Uterus (tissue), 4 donors: ENCODE data around the gene HOXB7. TPM values are rescaled to one million over a fixed set of nuclear protein-coding genes. Genes with fewer than 3 reads are reported as not detected.

Source experiments
- DNase-seq, 2 donors: peaks; one replicate each; pipeline ENCODE4 v3.0.0-alpha.2; 2019 to 2020
- H3K27ac ChIP-seq, 2 donors: fragments of 200-600 bp; sonication (generic); 1 replicate in 1 of 2; 2 replicates in 1 of 2; pipeline ENCODE4 v1.5.1; 2016 to 2018
- H3K27me3 ChIP-seq, 2 donors: fragments of 200-600 bp; sonication (generic); one replicate each; pipeline ENCODE4 v1.5.1; 2018 to 2019; ENCODE audit warnings: control low read depth in 1 of 2
- H3K36me3 ChIP-seq, 2 donors: fragments of 200-600 bp; sonication (generic); one replicate each; pipeline ENCODE4 v1.5.1; 2019; ENCODE audit warnings: control low read depth in 1 of 2
- H3K4me1 ChIP-seq, 2 donors: fragments of 200-600 bp; sonication (generic); one replicate each; pipeline ENCODE4 v1.5.1; 2018 to 2019; ENCODE audit warnings: control low read depth in 1 of 2
- H3K4me3 ChIP-seq, 2 donors: fragments of 200-600 bp; sonication (generic); 1 replicate in 1 of 2; 2 replicates in 1 of 2; pipeline ENCODE4 v1.5.1; 2018 to 2019; ENCODE audit warnings: mild to moderate bottlenecking in 1 of 2
- H3K9me3 ChIP-seq, 2 donors: fragments of 200-600 bp; sonication (generic); one replicate each; pipeline ENCODE4 v1.5.1; 2019; ENCODE audit warnings: control low read depth in 1 of 2
- CTCF ChIP-seq, 4 experiments: fragments of 200-600 bp in 2 of 4; fragments of 450-650 bp in 2 of 4; sonication (generic) in 2 of 4; IDR thresholded peaks; one replicate each; pipeline ENCODE4 v1.5.1; 2016 to 2019; ENCODE audit warnings: antibody characterized with exemption in 4 of 4, mild to moderate bottlenecking in 2 of 4, moderate library complexity in 1 of 4
- POLR2A ChIP-seq, 2 donors: fragments of 450-650 bp; IDR thresholded peaks; one replicate each; pipeline ENCODE4 v1.6.1; 2016; ENCODE audit warnings: antibody characterized with exemption in 2 of 2, mild to moderate bottlenecking in 1 of 2, moderate library complexity in 1 of 2
- intact Hi-C: fragments of 100-400 bp; cut with DNase I; formaldehyde crosslinking; loops from one replicate; pipeline ENCODE4 v1.15.1; 2023; ENCODE audit warnings: low total_unique reads
- total RNA-seq, 4 donors: library from RNA; depleted of rRNA in 3 of 4; stranded (reverse); fragments of >200 nt in 3 of 4; gene quantifications; one replicate each; pipeline versions ENCODE4 v1.1.0 to v1.2.4, GENCODE V29; 2014 to 2023
- donor health status: DM: yes; HTN: yes; CAD: no.

HOXB7 gene
- total RNA-seq, 4 donors from 2014 or later: 1.0 to 6.9 (median 3.5) TPM; not detected in 1

- no peaks in the 10 kb centered on the region for H3K9me3 ChIP-seq
- TF ChIP-seq CTCF (IDR thresholded peaks at IDR 0.05) (no peak), POLR2A (IDR thresholded peaks at IDR 0.05) (no peak)
- no peak for DNase-seq
- H3K4me1 ChIP-seq: peaks cover 0 to 16% of the 10 kb centered on the region in 2 donors
- H3K27me3 ChIP-seq: peaks cover 53 to 87% of the 10 kb centered on the region in 2 donors
- H3K27ac ChIP-seq: peak overlapping the region in 1 of 2 donors; percentile 75
- H3K4me3 ChIP-seq: no peak overlapping the region
- intact Hi-C loops: no loop called here
- H3K36me3 ChIP-seq: no peaks in the 10 kb centered on the region
Observed at GRCh38 chr17:48613862-48614694, 3.3 kb upstream of the HOXB7 start.

- H3K36me3 ChIP-seq: no peaks in the 10 kb centered on the region
- H3K27ac ChIP-seq: peak overlapping the region; percentile 25 to 75
- H3K4me3 ChIP-seq: peak overlapping the region in 1 of 2 donors; percentile 12
- intact Hi-C loops: no loop called here
- H3K4me1 ChIP-seq: peaks cover 0 to 16% of the 10 kb centered on the region in 2 donors
- no peaks in the 10 kb centered on the region for H3K9me3 ChIP-seq
- DNase-seq: no peak
- H3K27me3 ChIP-seq: peaks cover 43 to 88% of the 10 kb centered on the region in 2 donors
- TF ChIP-seq POLR2A (IDR thresholded peaks at IDR 0.05) (no peak), CTCF (IDR thresholded peaks at IDR 0.05) (peak in 2 of 4 experiments; percentile 27 to 33)
Observed at GRCh38 chr17:48612854-48613691, 2.3 kb upstream of the HOXB7 start.

- H3K36me3 ChIP-seq: no peaks in the 10 kb centered on the region
- peaks cover 0 to 16% of the 10 kb centered on the region in 2 donors for H3K4me1 ChIP-seq
- no peaks in the 10 kb centered on the region for H3K9me3 ChIP-seq
- no peak for TF ChIP-seq POLR2A (IDR thresholded peaks at IDR 0.05)
- no peak for TF ChIP-seq CTCF (IDR thresholded peaks at IDR 0.05)
- intact Hi-C loops: no loop called here
- H3K27ac ChIP-seq: peak overlapping the region in 1 of 2 donors; percentile 75
- H3K4me3 ChIP-seq: peak overlapping the region in 1 of 2 donors; percentile 12
- DNase-seq: no peak
- peaks cover 39 to 85% of the 10 kb centered on the region in 2 donors for H3K27me3 ChIP-seq
Observed at GRCh38 chr17:48612456-48612853, 1.6 kb upstream of the HOXB7 start.

- DNase-seq: no peak
- intact Hi-C loops: no loop called here
- Histone ChIP-seq H3K36me3 (no peaks in the 10 kb centered on the region), H3K4me1 (peaks cover 0 to 16% of the 10 kb centered on the region in 2 donors), H3K27me3 (peaks cover 39 to 87% of the 10 kb centered on the region in 2 donors), H3K4me3 (peak overlapping the region; percentile 27 to 42), H3K27ac (peak overlapping the region; percentile 43 to 75), H3K9me3 (no peaks in the 10 kb centered on the region)
- peak in 1 of 2 donors; percentile 54 for TF ChIP-seq POLR2A (IDR thresholded peaks at IDR 0.05)
- no peak for TF ChIP-seq CTCF (IDR thresholded peaks at IDR 0.05)
Observed at GRCh38 chr17:48611681-48612455, 1.1 kb upstream of the HOXB7 start.
